Psoas muscle (tissue), 8 donors: ENCODE measurements around the gene NRM. TPM values are rescaled to one million over a fixed set of nuclear protein-coding genes. Genes with fewer than 3 reads are reported as not detected.
"Not testable (repeated sequence)": the region's sequence is repeated elsewhere in the genome, so short reads cannot be mapped to it uniquely, and the experiment has no call there.

Experiments
- ATAC-seq, 4 donors: fragments of 200-7000 bp; cut with Tn5 transposase; one replicate each; pipeline ENCODE4 v1.9.1; 2020; ENCODE audit warnings: moderate library complexity in 3 of 4, mild to moderate bottlenecking in 2 of 4
- DNase-seq, 2 donors: peaks; one replicate each; pipeline ENCODE4 v3.0.0-alpha.2; 2020
- H3K27ac ChIP-seq: fragments of 200-600 bp; one replicate; pipeline ENCODE4 v1.8.0; 2022
- H3K27me3 ChIP-seq, 3 donors: fragments of 200-600 bp in 1 of 3; one replicate each; pipeline versions ENCODE4 v1.6.1 to v1.8.0; 2013 to 2022; ENCODE audit warnings: low read length in 2 of 3, mild to moderate bottlenecking in 2 of 3, moderate library complexity in 1 of 3; ENCODE audit not compliant: insufficient read depth in 3 of 3
- H3K36me3 ChIP-seq, 2 donors: fragments of 200-600 bp in 1 of 2; one replicate each; pipeline versions ENCODE4 v1.6.1 to v1.8.0; 2013 to 2022; ENCODE audit warnings: low read depth in 1 of 2, mild to moderate bottlenecking in 1 of 2, moderate library complexity in 1 of 2; ENCODE audit not compliant: insufficient read depth in 1 of 2
- H3K4me1 ChIP-seq: fragments of 200-600 bp; one replicate; pipeline ENCODE4 v1.8.0; 2022
- H3K4me3 ChIP-seq: fragments of 200-600 bp; one replicate; pipeline ENCODE4 v1.8.0; 2022; ENCODE audit warnings: mild to moderate bottlenecking
- H3K9me3 ChIP-seq: fragments of 200-600 bp; one replicate; pipeline ENCODE4 v1.8.0; 2022
- WGBS, 3 donors: extraction: QIAGEN DNeasy Blood & Tissue Kit; methylation state at CpG; one replicate each; pipeline versions ENCODE4 v1.1.6 to v1.1.7; 2013; 5-methylcytosine and 5-hydroxymethylcytosine counted together
- intact Hi-C, 2 donors: fragments of 100-400 bp; cut with DNase I; formaldehyde crosslinking; loops; one replicate each; pipeline versions ENCODE4 v1.11.0 to v1.14.2; 2022
- polyA plus RNA-seq, 3 donors: library from polyadenylated mRNA; stranded (reverse); fragments of 200-250 nt; gene quantifications; one replicate each; pipeline ENCODE4 v1.2.3, GENCODE V29; 2013
- total RNA-seq, 4 donors: library from RNA; stranded (reverse); fragmentation: NEBNext Ultra II Directional in 2 of 4; extraction: Animal tissue kit (Norgen Biotek cat#: 25700) in 2 of 4; gene quantifications; one replicate each; pipeline versions ENCODE4 v1.2.1 to v1.2.4, GENCODE V29; 2021 to 2023
- TF ChIP-seq, protein P1 (sequence below): fragments of 200-600 bp; IDR thresholded peaks from one replicate; pipeline ENCODE4 v1.8.0; 2022; ENCODE audit warnings: antibody characterized with exemption
- donor health status: healthy with polysubstance abuse.
- donor health status: DM: no; HTN: no; CAD: no; lungs with moderate emphysema.
- donor health status: Bipolar disorder and iron deficiency.
- donor health status: healthy.
- donor health status: DM: yes; HTN: yes; CAD: no.
- donor health status: DM: no; HTN: no; CAD: no.
- donor health status: DM: no; HTN: no; CAD: no.
- donor health status: DM: yes; HTN: yes; CAD: no.

Gene NRM
- total and polyA plus RNA-seq, 7 donors, result 1.8 to 4.1 (median 2.4) TPM

DNA sequence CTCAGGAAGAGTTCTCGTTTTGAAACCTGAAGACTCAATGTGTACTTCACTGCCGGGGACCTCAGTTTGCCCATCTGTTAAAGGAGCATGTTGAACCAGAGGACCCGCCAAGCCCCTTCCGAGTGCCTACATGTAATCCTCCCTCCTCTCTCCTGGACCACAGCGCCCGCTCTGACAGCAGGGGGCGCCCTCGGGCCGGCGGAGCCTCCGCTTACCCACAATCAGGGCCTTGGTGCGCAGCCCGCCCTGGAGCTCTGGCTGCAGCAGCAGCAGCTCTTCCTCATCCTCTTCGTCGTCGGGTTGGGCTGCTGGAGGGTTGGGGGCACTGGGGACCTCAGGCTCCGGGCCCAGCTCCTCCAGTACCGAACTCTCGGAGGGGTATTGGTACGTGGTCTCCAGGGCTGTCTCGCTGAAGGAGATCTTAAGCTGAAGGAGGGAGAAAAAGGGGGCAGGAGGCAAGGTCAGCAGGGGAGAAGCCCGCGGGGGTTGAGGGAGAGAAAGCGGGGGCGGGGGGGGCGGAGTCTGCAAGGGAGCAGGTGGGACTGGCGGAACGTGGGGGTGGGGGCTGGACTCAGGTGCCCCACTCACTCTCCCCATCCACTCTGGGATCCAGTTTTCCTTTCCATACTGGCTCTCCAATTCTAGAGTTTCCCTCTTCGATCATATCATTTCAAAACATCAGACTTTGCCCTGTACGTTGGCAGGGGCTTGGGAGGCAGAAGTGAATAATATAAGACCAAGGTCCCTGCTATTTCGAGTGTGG lies 11.6 kb downstream of the NRM start:
- Histone ChIP-seq H3K4me1 (peaks cover 9% of the 10 kb centered on the region), H3K4me3 (peak overlapping the region; percentile 85), H3K27me3 (no peaks in the 10 kb centered on the region), H3K27ac (no peak overlapping the region), H3K9me3 (no peaks in the 10 kb centered on the region), H3K36me3 (peaks cover 5 to 42% of the 10 kb centered on the region in 2 donors)
- 19 to 21% (median 19%) methylated on average over 29 to 31 of the region's 31 CpGs for WGBS, 3 donors
- peak; percentile 83 to 94 (median 90) for ATAC-seq
- TF ChIP-seq, protein P1, sequence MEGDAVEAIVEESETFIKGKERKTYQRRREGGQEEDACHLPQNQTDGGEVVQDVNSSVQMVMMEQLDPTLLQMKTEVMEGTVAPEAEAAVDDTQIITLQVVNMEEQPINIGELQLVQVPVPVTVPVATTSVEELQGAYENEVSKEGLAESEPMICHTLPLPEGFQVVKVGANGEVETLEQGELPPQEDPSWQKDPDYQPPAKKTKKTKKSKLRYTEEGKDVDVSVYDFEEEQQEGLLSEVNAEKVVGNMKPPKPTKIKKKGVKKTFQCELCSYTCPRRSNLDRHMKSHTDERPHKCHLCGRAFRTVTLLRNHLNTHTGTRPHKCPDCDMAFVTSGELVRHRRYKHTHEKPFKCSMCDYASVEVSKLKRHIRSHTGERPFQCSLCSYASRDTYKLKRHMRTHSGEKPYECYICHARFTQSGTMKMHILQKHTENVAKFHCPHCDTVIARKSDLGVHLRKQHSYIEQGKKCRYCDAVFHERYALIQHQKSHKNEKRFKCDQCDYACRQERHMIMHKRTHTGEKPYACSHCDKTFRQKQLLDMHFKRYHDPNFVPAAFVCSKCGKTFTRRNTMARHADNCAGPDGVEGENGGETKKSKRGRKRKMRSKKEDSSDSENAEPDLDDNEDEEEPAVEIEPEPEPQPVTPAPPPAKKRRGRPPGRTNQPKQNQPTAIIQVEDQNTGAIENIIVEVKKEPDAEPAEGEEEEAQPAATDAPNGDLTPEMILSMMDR, result peak; percentile 95
- intact Hi-C loops, result loop anchor here (1.0 to 5.0 kb wide), 3 partner anchors 43 to 203 kb away; partner anchors contain the start of genes ABCF1 (in 1 of the 2) and DDR1 (in 1 of the 2)
- peak; percentile 88 to 93 for DNase-seq

DNA sequence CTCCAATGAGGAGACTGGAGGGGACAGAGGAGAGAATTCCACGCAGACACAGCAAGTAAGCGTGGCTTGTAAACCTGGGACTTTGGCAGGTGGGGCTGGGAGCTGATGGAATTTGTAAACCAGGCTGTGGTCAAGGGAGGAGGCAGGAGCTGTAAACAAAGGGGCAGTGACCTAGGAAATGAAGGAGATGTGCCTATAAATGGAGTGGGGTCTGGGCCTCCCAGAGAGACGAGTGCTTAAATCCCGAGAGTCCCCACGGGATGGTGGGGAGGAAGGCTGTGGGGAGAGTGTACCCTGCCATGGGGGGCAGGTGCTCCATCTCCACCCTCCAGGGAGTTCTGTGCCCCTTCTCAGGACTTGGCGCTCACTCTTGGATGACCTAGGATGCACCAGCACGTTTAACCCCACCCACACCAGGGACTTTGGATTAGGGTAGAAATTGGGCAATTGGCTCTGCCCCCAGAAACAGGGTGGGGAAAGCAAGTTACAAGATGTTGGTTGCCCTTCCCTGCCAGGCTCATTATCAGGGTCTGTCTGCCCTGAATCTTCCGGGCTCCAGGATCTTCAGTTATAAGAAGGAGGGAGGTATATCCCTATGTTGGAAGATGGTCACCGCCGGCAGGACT lies 14.0 kb downstream of the NRM start:
- TF ChIP-seq, protein P1, result no peak
- 74 to 84% (median 77%) methylated on average over 9 to 10 of the region's 10 CpGs for WGBS, 3 donors
- no peak for ATAC-seq
- H3K36me3 ChIP-seq, result peaks cover 5 to 42% of the 10 kb centered on the region in 2 donors
- H3K4me1 ChIP-seq, result peaks cover 5% of the 10 kb centered on the region
- no peak overlapping the region for H3K4me3 ChIP-seq
- H3K27me3 ChIP-seq, result no peaks in the 10 kb centered on the region
- no peak for DNase-seq
- no peaks in the 10 kb centered on the region for H3K9me3 ChIP-seq
- H3K27ac ChIP-seq, result no peak overlapping the region
- intact Hi-C loops, result loop anchor here in 1 of 2 donors (5.0 kb wide), 2 partner anchors 104 to 206 kb away; partner anchors contain the start of genes ABCF1 and DDR1

DNA sequence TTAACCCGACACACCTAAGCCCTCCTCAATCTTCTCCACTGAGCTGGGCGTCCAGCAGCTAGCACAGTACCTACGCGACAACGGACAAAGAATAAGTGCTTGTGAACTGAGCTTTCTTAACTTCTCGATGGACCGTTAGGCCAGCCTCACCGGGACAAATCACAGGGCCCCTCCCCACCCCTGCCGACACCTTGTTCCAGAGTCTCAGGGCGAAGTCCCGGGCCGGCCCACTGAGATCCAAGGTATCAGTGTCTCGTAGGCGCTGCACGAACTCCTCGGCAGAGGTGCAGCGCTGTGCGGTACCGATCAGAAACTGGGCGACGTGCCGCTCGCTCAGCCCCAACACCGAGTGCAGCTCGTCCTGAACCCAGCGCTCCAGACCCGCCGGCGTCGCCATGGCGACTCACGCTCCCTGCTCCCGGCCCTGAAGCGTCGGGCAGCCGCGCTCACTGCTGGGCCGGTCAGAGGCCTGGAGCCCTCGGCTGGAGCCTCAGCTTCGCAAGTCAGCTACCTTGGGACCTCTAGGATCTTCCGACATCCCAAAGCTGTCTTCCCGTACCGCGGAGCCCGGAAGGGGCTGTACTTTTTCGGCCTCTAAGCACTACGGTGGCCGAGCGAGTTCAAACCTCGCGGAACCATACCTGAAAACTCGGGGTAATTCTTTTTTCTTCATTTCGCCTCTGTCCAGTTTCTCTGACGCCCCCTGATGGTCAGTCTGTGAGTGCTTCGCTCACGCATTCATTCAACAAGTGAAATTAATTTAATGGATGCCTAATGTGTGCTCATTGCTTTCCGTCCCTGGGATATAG lies 18.1 kb downstream of the NRM start, which contains the start of gene DHX16:
DHX16 (minus strand) TSS at position 562 of the 809 bp plus-strand sequence; CDS start at position 397, 165 bp downstream.
- Histone ChIP-seq H3K27me3 (no peaks in the 10 kb centered on the region), H3K27ac (peak within 1 kb of the TSS; percentile 78), H3K36me3 (peaks cover 7 to 53% of the 10 kb centered on the region in 2 donors), H3K9me3 (no peaks in the 10 kb centered on the region), H3K4me3 (peak within 1 kb of the TSS; percentile 97), H3K4me1 (peaks cover 13% of the 10 kb centered on the region)
- DNase-seq, result peak; percentile 97
- intact Hi-C loops, result loop anchor here (5.0 kb wide), 3 partner anchors 35 to 190 kb away; partner anchors contain the start of gene ATAT1 (in 1 of the 2)
- 0 to 1% (median 0%) methylated on average over 57 of the region's 57 CpGs for WGBS, 3 donors
- TF ChIP-seq, protein P1, result peak; percentile 85
- ATAC-seq, result peak; percentile 88 to 94 (median 90)

DNA sequence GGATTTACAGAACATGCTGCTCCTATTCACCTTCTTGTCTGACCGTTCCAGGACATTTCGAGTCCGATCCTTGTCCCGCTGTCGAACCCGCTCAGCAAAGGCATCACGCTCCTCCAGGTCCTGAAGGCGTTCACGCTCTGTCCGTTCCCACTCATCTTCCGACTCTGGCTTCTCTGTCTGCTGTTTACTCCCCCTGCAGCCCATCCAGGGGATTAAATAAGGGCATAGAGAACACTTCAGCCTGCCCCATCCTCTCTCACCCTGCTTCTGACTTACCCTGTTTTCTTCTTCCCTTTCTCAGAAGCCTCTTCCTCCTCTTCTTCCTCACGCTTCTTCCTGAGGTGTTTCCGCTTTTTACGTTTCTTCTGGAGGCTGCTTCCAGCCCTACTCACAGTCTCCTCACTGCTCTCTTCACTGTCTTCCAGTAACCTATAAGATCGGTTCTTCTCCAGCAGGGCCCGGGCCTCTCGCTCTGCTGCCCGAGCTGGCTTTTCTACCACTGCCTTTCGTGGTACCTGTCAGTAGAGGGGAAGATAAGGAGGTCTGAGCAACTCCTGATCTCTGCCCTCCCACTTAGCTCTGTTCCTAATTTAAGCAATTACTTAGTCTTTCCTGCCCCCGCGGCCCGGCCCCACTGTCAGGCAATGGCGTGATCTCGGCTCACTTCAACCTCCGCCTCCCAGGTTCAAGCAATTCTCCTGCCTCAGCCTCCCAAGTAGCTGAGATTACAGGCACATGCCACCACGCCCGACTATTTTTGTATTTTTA lies 19.8 kb downstream of the NRM start:
- 84 to 90% (median 85%) methylated on average over 27 of the region's 27 CpGs for WGBS, 3 donors
- intact Hi-C loops, result loop anchor here (5.0 kb wide), 3 partner anchors 34 to 189 kb away; partner anchors contain the start of gene ATAT1 (in 1 of the 2)
- H3K9me3 ChIP-seq, result no peaks in the 10 kb centered on the region
- H3K4me1 ChIP-seq, result peaks cover 13% of the 10 kb centered on the region
- H3K27me3 ChIP-seq, result no peaks in the 10 kb centered on the region
- TF ChIP-seq, protein P1, result no peak
- peaks cover 2 to 53% of the 10 kb centered on the region in 2 donors for H3K36me3 ChIP-seq
- DNase-seq, result no peak
- no peak overlapping the region for H3K27ac ChIP-seq
- peak overlapping the region; percentile 97 for H3K4me3 ChIP-seq
- ATAC-seq, result no peak

DNA sequence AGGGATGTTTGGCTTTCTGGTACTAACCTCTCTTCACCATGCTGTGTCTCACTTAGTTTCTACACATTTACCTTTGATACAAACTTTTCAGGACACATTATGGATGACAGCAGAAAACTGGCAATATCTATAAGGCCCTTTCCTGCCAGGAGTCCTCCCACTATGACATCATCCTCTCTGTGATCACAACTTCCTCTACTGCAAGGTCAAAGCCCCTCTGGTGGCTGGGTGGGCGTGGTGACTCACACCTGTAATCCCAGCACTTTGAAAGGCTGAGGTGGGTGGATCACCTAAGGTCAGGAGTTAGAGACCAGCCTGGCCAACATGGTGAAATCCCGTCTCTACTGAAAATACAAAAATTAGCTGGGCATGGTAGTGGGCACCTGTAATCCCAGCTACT lies 24.5 kb downstream of the NRM start:
- ATAC-seq, H3K9me3 ChIP-seq, H3K4me3 ChIP-seq, H3K4me1 ChIP-seq, H3K27me3 ChIP-seq, intact Hi-C loops, H3K27ac ChIP-seq, DNase-seq: not testable (repeated sequence)
- WGBS, 3 donors, result 85 to 92% (median 86%) methylated on average over 2 of the region's 2 CpGs
- peaks cover 14 to 97% of the 10 kb centered on the region in 2 donors for H3K36me3 ChIP-seq
